NCI-H526 (cell line): ENCODE measurements around the gene NEK10.

Experiments
- DNase-seq, 2 experiments: peaks; one replicate each; lab custom pipeline; 2025; lab: John Stamatoyannopoulos, UW

NEK10 gene

DNA sequence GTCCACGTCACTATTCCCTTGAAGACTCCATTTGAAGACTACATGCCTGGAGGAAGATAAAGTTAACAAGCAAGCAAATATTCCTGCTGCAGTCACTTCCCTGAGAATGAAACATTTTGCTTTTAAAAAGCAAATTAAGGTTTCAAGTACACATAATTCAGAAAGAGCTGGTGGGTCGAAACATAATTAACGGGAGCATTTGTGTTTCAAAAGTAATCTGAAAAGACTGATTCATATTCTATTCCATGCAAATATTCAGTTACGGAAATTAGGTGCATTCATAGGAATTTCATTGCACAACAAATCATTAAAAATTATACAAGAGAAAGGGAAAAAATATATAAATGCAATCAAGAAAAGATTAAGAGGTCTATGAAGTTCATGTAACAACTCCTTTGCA is 260.9 kb downstream of the NEK10 start:
- no peak for DNase-seq

- peak in 1 of 2 experiments; percentile 4 for DNase-seq
These were observed 263.3 kb downstream of the NEK10 start for GRCh38 chr3:27105904-27106303.

DNA sequence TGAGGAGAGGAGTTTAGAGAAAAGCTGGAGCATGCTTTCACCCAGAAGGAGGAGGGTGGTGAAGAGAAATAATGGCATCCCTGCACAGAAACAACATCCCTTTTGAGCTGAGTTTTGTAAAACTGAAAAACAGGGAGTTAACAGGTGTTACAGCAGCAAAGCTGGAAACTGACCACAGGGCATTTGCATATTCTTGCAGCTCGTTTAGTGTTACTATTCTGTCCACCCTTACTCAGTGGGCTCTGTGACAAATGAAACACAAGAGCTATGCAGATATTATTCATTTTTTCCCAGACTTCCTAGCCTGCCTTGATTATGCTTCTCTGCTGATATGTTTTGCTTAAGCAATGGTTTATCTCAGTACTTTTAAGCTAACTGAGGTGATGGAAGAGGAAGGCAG is 272.0 kb downstream of the NEK10 start:
- DNase-seq = no peak

DNA sequence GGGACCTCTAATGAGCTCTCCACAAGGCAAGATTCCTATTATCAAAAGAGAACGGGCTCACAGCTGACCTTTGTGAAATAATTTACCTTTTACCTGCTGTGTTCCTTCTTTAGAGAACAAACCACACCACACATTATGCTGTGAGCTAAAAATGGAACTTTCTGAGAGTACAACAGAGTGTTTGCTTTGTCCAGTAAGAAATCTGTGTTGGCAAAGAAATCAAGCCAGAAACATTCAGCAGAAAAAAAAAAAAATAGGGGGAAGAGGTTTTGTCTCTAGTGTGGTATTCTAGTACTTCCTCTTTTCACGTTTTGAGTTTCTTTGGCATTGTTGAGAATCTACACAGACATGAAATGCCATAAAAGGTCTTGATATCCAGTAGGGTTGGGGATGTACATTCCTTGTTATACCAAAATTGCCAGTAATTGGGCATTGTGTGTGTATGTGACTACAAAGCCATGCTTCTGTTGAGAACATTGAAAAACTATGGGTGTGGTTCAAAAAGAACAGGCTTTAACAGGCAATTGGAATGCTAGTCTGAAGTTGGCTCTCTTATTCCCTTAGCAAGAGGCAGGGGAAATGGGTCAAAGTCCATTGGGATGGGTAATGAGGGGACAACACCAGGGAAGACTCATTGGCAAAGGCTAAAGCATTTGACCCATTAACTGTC is 273.5 kb downstream of the NEK10 start:
- DNase-seq = no peak

DNA sequence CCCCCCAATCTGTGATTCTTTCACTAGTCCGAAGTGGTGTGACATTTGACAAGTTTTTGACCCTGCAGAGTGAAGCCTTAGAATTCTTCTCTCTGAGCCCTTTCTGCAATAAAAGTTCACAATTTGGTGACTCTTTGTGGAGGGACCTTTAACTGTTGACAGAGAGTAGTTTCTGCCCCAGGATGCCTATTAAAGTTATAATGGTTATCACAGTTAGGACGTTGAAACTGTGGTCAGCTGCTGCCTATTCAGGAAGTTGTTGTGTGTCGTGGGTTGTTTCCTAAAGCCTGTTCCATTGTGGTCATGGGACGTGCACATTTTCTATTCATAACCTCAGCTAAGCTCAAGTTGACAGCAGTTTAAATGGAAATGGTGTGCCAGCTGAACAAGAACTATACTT is 274.5 kb downstream of the NEK10 start:
- no peak for DNase-seq

DNA sequence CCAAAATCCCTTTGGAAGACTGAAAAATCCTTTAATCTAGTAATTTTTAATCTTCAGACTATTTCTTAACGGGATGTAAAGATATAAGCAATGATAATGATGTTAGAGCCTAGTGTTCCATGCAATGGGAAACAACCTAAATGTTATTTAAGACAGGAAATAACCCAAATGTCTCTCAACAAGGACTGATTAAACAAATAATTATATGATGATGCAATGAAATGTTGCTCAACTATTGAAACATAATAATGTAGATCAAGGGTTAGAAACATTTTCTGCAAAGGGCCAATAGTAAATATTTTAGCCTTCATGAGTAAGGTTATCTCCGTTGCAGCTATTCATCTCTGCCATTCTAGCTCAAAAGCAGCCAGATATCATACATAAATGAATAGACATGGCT is 275.4 kb downstream of the NEK10 start:
- DNase-seq = no peak

GRCh38 chr3:27090275-27091041 is 278.7 kb downstream of the NEK10 start:
- DNase-seq = no peak

DNA sequence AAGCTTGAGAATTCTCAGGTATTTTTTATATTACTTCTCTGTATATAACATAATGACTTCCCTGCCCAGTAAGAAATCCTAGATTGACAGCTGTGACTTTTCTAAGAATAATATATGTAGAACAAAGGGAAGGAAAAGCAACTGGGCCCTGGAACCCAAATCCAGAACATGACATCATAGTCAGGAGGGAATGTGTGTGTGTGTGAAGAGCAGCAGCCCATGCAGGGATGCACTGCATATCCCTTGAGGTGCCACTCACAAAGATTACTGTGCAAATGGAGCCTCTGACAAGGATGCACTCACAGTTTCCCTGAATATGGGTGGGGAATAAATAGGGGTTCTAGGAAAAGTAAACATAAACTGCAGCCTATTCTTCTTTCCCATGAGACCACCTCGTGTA is 279.5 kb downstream of the NEK10 start:
- DNase-seq = no peak

DNA sequence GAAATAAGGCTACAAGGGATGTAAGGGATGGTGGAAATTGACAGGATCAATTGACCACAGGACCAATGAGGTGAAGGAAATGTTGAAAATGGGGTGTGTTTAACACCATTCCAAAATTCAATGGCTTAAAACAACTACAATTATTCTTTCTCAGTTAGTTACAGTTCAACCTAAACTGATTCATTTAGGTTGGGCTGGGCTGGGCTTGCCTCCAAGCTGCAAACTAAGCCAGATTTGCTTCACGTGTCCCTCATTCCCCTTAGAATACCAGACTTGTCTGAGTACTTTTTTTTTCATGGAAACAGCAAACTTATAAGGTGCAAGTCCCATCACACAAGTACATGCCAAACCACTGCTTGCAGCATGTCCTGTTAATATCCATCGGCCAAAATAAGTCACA is 280.1 kb downstream of the NEK10 start:
- DNase-seq = no peak

- no peak for DNase-seq
These were observed 283.1 kb downstream of the NEK10 start for GRCh38 chr3:27085829-27086730.

DNA sequence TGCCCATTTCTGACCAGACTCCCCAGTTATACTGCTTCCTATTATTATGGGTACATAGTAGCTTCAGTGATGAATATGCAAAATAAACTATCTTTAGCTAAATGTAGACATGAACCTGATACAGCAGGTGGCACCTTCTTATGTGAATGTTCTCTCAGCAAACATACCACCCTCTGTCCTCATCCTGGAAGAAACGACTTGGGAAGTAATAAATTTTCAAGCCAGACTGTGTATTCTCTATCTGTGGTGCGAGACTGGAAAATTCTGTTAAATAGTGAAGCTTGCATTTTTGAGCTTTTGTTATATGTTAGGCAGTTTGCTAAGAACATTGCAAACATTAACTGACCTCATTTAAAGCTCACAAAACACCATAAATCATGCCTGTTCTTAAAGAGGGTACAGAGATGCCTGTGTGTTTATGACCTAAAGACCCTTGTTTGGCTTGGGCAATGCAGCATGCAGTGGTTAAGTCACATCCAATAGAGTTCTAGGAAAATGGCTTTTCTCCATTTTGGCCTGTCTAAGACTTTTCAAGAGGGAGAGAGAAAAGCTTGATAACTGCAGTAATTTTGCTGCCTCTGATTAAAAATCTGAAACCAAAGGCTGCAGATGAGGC is 287.1 kb downstream of the NEK10 start:
- peak; percentile 3 to 26 for DNase-seq

DNA sequence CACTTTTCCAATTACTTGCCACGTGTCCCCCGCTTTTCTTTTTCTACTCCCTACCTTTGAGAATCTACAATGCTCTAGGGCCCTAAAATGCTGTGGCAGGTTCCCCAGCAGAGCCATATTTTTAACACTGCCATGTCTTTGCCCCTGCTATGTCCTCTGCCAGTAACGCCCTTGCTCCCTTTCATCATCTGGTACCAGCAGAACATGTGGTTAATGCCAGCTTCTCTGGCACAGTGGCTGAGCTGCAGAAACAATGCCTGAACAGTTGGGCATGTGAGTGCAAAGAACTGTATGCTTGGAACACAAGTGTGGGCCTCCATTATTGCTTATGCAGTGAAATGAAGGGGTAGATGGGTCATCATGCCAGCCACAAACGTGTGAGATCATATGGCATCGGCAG is 287.6 kb downstream of the NEK10 start:
- DNase-seq = no peak

DNA sequence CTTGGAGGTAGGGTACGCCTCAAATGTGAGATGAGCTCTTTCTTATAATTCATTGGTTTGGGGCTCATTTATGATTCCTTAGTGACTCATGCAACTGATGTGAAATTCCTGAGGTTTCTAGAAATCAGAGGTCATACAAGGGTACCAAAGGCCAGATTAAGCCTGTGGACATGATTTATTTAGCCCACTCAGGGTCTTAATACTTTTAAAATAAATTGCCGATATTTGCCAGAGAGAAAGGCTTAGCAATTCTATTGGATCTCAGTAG is 289.0 kb downstream of the NEK10 start:
- DNase-seq = no peak

GRCh38 chr3:27079427-27080257 is 289.5 kb downstream of the NEK10 start:
- no peak for DNase-seq

- DNase-seq = no peak
These were observed 290.8 kb downstream of the NEK10 start for GRCh38 chr3:27078246-27078913.

DNA sequence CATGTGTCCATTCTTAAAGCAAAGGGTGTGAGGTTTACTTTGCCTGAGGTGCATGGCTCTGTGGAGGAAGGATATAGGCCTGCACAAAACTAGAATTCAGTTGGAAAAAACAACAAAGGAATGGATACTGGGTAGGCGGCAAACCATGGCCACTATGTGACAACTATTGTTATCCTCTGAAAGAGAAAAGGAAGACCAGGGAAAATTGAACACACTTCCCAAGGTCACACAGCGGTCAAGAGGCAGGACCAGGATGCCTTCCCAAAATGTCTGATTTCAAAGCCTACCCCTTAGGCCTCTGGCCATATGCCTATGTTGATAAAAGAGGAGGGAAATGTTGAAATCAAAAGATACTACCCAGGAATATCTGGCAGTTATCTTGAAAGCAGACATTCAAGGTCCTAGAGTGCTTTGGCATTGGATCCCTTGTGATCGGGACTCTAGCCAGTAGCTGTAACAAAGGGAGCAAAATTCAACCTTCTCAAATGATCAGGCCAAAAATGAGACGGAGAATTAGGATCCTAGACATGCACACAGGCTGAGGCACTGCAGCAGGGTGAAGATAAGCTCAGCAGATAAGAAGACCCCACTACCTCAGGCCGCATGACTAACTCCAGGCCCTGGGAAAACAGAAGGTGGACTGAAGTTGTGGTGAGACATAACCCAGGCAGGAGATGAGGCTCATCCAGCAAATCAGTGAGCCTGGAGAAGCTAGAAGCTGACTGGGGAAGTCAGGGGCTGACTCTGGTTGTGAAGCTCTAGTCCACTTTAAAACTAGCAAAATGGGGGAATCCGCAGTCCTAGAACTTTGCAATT is 292.2 kb downstream of the NEK10 start:
- no peak for DNase-seq

GRCh38 chr3:27074914-27075313 is 294.3 kb downstream of the NEK10 start:
- no peak for DNase-seq

GRCh38 chr3:27073912-27074311 is 295.3 kb downstream of the NEK10 start:
- no peak for DNase-seq

- no peak for DNase-seq
These were observed 296.2 kb downstream of the NEK10 start for GRCh38 chr3:27072810-27073651.
